Subcutaneous preadipocyte (primary cell): ENCODE data around the gene FYB2. TPM values are rescaled to one million over a fixed set of nuclear protein-coding genes. Genes with fewer than 3 reads are reported as not detected.

Experiments used
- total RNA-seq: library from RNA; depleted of rRNA; stranded (reverse); fragments of >200 nt; gene quantifications from 2 replicates; pipeline ENCODE4 v1.2.3, GENCODE V29; 2012

FYB2 gene, protein sequence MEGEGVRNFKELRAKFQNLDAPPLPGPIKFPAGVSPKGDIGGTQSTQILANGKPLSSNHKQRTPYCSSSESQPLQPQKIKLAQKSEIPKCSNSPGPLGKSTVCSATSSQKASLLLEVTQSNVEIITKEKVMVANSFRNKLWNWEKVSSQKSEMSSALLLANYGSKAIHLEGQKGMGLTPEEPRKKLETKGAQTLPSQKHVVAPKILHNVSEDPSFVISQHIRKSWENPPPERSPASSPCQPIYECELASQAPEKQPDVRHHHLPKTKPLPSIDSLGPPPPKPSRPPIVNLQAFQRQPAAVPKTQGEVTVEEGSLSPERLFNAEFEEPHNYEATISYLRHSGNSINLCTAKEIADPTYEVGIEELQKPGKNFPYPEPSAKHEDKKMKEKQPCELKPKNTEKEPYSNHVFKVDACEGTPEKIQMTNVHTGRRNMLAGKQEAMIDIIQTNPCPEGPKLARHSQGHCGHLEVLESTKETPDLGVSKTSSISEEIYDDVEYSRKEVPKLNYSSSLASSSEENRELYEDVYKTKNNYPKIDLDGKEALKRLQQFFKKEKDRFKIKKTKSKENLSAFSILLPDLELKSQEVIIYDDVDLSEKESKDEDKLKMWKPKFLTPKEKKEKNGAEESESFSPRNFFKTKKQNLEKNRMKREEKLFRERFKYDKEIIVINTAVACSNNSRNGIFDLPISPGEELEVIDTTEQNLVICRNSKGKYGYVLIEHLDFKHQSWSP
- total RNA-seq, result not detected in 2 replicates

DNA sequence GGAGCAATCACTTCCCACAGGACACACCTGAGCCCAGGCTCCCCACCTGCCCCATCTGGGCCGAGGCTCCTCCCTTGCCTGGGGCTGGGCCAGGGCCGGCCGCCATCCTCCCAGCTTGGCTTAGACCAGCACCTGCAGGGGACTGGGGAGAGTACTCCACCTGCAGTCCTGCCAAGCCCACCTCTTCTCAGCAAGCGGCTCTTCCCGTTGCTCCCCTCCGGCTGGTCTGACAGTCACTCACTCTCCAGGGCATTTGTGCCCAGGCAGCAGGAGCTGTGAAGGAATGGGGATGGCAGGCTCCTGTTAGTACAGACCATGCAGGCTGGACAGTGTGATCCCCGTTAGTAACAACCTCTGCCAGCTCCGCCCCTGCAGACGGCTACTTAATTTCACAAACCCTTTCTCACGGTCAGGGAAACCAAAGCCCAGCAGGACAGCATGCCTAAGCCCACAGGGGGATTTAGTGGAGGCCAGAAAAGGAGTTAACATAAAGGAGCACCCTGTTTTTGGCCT lies at the start of gene FYB2:
TSS of gene FYB2 (minus strand) at position 18 of the 513 bp plus-strand sequence. CDS start 114 bp downstream, outside the sequence.

DNA sequence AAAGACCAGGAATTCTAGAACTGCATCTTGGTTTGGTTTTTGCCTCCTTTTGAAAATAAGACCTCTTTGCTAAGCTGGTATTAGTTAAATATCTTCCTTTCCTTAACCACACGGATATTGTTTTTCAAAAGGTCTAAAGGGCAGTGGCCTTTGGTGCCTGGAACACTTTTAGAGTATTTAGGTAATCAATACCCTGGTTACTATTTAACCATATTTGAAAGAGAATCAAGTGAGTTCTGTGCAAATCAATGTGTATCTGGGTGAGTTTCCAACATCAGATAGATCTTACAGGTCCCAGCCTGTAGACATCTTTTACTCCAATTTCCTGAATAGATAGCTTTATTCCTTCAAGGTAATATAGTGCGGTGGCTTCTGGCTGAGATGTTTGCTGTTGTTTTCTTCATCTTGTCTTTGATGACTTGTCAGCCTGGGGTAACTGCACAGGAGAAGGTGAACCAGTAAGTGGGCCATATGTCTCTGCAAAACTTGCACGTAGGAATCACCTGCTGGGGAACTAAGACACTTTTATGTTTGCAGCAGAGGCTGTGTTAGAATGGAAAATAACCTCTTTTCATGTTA lies 35.4 kb upstream of the FYB2 start, which contains the start of gene C8A:
TSS of gene C8A (plus strand) at position 277 of the 579 bp plus-strand sequence. CDS start at position 382, 105 bp downstream.

Other genes with a start within 250 kb of the FYB2 start
- gene PLPP3, start 239.8 kb downstream of the FYB2 start, total RNA-seq, result 91.5 and 251 TPM in 2 replicates
- 0.73 and 2.0 TPM in 2 replicates for gene PRKAA2, start 174.1 kb downstream of the FYB2 start, total RNA-seq
- not detected in 2 replicates for gene C8A, start 35.4 kb upstream of the FYB2 start, total RNA-seq
- not detected in 2 replicates for gene C8B, start 146.6 kb upstream of the FYB2 start, total RNA-seq